ENCODE measurements around the gene MPZL1.

Gene MPZL1

DNA sequence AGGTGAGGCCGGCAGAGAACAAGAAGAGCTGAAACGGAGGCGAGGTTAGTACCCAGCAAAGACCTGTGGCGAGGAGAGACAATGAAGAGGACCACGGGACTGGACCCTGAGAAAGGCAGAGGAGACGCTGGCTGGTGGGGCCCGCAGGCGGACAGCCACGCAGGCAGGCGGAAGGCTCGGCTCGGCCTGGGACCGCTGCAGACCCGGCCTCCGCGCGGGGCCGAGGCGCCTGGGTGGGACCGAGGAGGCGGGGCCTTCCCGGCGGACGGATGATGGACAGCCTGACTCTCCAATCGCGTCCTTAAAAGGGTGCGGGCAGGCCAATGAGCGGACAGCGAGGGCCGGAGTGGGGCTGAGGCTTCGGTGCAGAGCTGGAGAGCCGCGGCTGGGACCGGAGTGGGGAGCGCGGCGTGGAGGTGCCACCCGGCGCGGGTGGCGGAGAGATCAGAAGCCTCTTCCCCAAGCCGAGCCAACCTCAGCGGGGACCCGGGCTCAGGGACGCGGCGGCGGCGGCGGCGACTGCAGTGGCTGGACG lies at the start of gene MPZL1:
Gene MPZL1 (plus strand): TSS at position 366 of the 535 bp plus-strand sequence. CDS start 170 bp downstream, outside the sequence.
- peak; percentile 98 for DNase-seq

DNA sequence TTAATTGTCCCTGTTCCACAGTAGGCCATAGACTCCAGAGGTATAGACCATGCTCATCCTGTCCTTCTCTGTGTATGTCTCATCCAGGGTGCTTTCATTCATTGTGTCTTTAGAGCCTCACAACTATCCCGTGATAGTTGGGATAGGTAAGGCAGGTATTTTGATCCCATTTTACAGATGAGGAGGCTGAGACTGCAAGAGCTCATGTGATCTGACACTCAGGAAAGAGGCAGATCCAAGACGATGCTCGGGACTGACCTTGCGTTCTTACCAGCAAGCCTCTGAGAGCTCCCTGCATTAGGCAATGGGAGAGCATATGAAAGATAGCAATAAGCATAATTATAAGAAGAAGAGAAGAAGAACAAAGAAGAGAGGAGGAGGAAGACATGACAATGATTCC lies 49.0 kb upstream of the MPZL1 start:
- DNase-seq, result no peak

DNA sequence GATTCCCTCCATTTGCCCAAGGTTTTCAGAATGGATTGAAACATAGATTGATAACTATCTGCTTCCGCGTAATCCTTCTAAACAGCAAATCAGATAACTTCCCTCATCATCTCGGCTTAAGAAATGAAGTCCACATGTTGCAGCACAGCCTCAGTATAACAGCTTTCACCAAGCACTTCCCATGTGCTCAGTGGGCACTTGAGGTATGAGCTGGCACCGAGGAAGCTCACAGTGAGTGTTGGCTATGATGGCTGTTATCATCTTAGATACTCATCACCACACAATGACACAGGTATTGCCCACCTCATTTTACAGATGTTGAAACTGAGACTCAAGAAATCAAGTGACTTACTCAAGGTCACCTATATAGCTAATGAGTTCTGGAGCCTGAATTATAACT lies 48.5 kb upstream of the MPZL1 start:
- no peak for DNase-seq

GRCh38 chr1:167674156-167674555 lies 47.6 kb upstream of the MPZL1 start:
- no peak for DNase-seq

DNA sequence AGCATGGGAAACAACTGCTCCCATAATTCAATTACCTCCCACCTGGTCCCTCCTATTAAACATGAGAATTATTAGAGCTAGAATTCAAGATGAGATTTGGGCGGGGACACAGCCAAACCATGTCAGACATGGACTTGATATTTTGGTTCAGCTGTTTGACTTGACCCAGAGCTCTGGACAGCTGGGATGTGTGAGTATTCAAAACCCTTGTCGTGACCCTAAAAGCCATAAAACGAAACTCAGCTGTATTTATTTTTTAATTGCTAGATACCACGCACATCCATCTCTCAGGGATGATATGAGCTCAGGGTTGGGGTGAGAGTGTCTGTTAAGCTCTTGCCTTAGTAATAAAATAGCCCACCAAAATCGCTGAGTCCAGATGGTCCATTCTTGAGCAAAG lies 46.3 kb upstream of the MPZL1 start:
- no peak for DNase-seq

DNA sequence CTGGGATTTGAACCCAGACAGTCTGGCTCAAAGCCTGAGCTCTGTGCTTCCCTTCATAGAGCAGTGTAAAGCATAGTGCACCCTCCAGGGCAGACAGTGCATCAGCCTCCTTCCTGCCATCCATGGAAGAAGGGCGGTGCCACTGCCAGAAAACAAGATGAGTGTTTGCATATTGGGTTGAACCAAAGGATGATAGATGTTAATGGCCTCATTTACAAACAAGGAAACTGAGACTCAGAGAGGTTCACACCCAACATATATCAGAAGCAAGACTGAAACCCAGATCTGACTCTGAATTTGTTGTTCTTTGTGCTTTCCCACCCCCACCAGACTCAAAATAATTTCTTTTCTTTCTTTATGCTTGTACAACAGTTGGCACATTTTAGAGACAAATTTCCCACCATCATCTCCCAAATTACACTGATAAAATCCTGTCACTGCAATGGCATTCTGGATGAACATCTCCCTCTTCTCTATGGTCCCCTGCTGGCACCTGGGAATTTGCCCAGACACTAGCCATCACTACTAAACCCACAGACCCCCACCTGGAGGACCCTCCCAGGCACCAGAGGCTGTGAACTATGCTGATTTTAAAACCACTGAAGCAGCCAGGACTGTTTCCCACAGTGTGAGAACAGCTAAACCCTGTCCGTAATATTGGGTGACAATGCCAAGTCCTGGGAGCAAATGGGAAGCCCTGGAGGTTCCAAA lies 45.4 kb upstream of the MPZL1 start:
- DNase-seq, result no peak

DNA sequence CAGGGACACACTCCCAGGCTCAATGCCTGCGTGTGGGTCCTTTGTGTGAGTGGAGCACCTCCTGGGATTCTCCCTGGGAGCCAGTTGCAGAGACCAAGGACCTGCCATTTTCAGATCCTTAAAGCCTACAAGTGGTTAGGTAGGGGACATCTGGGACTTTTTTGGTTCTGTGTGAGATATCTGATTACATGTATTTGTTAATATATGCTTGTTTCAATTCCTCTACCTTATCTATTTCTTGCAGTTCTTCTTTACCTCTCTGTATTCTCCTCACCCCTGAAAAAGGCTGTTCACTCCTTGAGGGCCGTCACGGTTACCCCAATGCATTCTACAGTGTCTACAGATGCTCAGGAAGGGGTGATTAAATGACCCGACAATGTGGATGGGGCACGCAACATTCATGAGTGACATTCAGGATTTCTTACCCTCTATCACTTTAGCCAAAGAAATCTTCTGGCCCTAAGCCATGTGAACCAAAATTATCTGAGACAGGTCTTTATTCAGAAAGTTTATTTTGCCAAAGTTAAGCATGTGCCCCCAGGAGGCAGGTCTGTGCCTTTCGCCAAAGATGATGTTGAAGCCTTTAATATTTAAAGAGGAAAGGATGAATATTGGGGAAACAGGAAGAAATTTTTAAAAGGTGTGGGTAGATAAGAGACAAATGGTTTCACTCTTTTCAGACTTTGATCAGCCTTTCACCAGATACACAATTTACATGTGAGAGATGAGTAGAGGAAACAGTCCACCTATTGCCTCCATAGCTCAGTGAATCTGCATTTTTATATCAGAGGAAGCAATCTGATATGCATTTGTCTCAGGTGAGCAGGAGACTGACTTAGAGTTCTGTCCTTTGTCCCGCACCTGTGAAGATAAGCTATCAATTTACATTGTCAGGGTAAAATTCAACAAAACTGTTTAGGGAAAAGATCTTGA lies 44.6 kb upstream of the MPZL1 start:
- DNase-seq, result no peak

GRCh38 chr1:167678422-167678821 lies 43.4 kb upstream of the MPZL1 start:
- no peak for DNase-seq

DNA sequence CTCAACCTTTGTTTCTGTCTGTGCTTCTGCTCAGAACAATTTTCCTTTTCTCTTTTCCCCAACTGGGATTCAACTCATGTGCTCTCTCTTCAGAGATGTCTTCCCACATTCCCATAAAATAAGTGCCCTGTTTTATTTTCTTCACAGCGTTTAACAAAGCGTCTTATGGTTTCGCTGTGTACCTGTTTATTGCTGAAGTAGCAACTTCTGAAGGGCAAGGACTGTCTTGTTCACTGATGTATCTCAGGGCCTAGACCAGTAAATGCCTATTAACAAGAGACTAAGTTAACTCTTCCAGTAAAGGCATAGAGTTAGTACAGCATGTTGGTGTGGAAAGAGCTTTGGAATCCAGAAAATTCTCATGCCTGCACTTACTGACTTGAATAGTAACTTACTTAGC lies 42.9 kb upstream of the MPZL1 start:
- no peak for DNase-seq

DNA sequence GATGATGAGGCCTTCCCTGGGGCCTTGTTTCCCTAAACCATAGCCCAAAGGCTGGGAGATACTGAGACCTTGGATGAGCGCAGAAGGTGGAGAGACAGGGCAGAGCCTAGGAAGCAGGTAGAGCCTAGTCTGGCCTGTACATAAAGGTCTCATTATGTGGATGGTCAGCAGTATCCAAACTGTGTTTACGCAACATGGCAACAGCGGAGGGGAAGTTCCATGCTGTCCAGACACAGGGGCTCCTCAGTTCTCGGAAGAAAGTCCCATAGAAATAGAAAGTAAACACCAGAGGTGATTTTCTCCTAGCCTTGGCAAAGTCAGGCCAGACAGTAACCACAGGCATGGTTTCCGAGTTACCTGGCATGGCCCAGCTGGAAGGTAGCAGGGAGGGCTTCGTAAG lies 42.1 kb upstream of the MPZL1 start:
- DNase-seq, result no peak

- DNase-seq, result no peak
These were observed 40.8 kb upstream of the MPZL1 start for GRCh38 chr1:167681024-167681423.

DNA sequence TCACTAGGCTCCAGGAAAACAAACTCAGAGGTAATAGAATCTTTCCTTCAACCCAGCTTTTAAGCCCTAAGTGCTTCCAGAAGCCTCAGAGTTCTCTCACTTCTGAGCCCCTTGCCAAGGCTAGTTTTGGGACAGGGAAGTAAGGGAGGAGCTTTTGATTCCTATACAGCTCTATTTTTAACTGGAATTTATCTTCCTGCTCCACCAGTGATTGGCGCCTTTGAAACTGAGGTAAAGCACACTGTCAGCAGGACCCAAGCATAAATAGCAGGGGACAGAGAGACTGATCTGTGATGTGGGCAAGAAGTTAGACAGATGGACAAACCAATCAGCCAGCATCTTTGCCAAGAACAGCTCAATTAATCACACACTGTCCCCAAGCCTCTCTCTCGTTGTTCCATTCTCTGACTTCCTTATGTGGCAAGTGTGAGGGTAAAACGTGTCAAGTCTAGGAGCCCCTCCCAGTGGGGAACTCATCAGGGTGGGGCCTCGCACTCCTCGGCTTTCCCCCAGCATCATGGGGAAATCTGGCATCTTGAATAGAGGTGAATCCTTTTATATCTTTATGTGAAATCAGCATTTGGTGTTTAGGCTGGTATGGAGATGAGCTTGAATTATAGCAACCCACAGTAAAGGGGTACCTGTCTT lies 40.2 kb upstream of the MPZL1 start:
- no peak for DNase-seq

- no peak for DNase-seq
These were observed 38.6 kb upstream of the MPZL1 start for GRCh38 chr1:167683226-167683625.

DNA sequence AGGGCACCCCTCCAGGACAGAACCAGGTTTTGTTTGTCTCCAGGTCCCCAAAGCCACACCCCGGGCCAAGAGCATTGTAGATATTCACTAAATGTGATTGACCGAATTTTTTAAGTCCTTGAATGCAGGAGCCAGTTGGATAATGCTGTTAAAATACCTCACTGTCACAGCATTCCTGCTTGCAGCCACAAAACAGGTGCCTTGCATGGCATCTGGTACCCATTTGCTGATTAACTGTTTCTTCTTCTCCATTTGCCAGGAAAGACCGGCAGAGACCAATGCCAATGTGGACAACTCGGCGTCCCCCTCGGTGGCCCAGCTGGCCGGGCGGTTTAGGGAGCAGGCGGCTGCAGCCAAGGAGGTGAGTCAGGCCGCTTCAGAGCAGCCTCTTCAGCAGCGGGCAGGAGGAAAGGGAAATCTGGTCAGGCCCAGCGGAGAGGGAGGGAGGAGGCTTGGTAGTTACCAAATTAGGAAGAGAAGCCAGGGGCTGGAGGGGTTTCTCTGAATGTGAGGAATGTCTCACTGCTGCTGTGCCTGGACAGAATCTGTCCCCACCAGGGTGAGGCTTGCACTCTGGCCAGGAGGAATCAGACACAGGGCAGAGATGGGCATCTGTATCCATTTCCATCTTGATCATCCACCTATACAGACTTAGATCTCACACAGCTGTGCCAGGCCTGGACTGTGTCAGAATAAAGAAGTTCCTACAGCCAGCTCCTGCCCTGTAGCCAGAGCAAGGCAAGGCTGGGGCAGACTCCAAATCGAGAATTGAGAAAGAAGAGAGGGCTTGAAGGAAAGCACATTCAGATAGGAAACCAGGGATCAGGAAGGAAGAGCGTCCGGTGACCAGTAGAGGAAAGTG lies 37.9 kb upstream of the MPZL1 start:
- DNase-seq, result no peak

DNA sequence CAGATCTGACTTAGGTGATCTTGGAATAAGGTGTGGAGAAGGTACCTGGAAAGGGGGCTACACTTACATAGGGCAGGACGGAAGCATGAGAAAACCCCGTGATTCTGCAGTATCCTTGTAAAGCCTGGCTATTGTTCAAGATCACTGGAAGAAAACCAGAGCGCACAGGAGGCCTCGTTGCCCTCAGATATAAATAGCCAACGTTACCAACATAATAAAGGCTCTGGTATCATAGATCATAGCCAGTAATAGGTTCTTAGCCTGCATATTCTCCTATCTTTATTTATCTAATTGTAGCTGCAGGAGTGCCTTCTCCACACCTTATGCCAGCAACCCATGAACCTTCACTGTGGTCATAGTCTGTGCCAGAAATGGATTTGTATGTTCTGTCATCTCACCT lies 35.9 kb upstream of the MPZL1 start:
- no peak for DNase-seq

DNA sequence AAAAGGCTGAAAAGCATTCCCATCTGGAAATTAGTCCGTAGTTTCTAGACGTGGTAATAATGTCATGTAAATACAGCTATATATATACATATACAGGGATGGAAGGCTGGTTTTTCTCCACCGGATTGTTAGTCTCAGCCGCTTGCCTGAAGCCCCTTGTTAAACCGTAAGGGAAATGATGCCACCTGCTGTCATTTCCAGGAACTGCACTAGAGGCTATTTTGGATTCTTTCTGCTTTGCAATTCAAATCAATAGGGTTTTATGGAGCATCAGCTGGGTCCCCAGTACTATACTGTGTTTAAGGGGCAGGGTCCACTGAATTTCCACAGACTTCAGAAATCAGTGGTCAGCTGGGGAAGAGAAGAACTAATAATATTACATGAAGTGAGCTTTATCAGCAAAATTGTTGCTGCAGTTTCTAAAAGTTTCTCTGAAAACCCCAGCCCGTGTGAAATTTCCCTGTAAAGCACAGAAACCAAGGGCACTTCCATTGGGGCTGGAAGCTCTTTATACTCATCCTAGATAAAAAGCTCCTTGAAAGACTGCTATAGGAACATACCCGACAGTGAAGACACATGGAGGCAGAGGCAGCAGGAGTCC lies 33.8 kb upstream of the MPZL1 start:
- DNase-seq, result peak; percentile 90

DNA sequence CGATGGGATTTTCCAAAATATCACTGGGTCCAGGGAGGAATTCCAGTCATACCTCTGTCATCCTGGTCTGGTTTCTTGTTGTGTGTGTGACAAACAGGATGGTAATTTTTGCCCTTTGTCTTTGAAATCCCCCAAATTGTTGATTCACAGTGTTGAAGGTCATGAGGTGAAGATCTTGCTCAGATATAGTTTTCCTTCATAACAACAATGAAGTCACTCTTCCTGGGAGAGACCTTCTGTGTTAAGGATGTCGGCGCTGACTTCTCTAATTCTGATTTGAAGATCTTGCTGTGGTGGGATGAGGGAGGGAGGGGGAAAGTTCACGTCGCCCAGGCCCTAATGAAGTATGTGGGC lies 32.2 kb upstream of the MPZL1 start:
- DNase-seq, result no peak

GRCh38 chr1:167690053-167690452 lies 31.7 kb upstream of the MPZL1 start:
- no peak for DNase-seq

DNA sequence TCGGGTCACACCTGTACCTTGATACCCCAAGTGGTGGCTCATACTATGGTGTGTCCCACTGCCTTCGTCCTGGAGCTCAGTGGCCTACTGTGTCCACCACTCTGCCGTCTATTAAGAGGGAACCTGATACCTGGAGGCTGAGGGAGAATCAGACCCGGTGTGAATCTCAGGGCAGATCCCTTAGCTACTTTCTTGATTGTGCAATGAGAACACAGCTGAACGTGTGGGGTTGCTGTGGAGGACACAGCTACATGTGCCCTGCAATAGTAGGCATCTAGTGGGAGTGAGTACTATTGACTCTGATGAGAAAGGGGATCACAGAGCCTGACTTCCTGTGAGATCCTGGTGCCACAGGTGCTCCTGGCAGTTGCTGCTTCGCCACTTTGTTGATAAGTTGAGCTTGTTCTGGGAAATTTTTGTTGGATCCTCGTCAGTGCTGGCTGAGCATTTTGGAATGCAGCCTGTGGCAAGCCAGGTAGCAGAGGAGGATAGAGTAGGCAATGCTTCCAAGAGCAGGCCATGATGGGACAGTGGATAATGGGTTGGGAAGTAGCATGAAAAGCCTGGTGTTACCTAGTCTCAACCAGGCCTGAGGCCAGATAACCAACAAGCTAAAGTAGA lies 28.2 kb upstream of the MPZL1 start:
- no peak for DNase-seq

DNA sequence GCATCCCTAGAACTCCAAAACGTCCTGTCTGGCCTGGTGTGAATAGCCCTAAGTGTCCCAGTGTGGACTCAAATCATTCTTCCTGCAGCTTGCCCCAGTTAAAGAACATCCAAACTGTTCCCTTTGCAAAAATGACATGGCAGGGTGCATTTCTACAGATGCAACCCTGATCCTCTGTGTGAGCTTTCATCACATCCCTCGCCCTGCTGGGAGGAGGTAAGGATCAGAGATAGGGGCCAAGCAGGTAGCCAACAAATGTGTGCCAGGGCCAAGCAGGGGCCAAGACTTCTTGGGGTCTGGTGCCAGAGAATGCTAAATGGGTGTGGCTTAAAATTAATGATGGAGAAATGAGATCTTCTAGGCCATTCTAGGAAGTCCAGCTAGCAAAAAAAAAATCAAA lies 27.1 kb upstream of the MPZL1 start:
- DNase-seq, result no peak

GRCh38 chr1:167695147-167695546 lies 26.6 kb upstream of the MPZL1 start:
- DNase-seq, result no peak
